Activated naive CD4-positive, alpha-beta T cell treated with anti-CD3 and anti-CD28 coated beads, Interleukin-2, amount 50 U/mL, for 24 hours (primary cell): Measurements from ENCODE around the gene CIROP.

Experiments used
- H3K27ac Mint-ChIP-seq: one replicate; pipeline ENCODE4 v1.8.0; 2021; ENCODE audit warnings: mild to moderate bottlenecking, mixed read lengths
- H3K27me3 Mint-ChIP-seq: one replicate; pipeline ENCODE4 v1.8.0; 2021; ENCODE audit warnings: mixed read lengths
- H3K36me3 Mint-ChIP-seq: one replicate; pipeline ENCODE4 v1.8.0; 2021; ENCODE audit warnings: mixed read lengths
- H3K4me1 Mint-ChIP-seq: one replicate; pipeline ENCODE4 v1.8.0; 2021; ENCODE audit warnings: mixed read lengths
- H3K4me3 Mint-ChIP-seq: one replicate; pipeline ENCODE4 v1.8.0; 2021; ENCODE audit warnings: mild to moderate bottlenecking, mixed read lengths
- H3K9me3 Mint-ChIP-seq: one replicate; pipeline ENCODE4 v1.8.0; 2021; ENCODE audit warnings: mixed read lengths

CIROP gene

GRCh38 chr14:23104591-23105347 lies at the start of gene CIROP:
TSS of gene CIROP (minus strand) at chr14:23104989. CDS start at chr14:23104920, 69 bp downstream.
- H3K4me1 Mint-ChIP-seq: peaks cover 1% of the 10 kb centered on the region
- no peak within 1 kb of the TSS for H3K4me3 Mint-ChIP-seq
- no peak within 1 kb of the TSS for H3K27ac Mint-ChIP-seq
- H3K9me3 Mint-ChIP-seq: no peaks in the 10 kb centered on the region
- no peaks in the 10 kb centered on the region for H3K36me3 Mint-ChIP-seq
- no peaks in the 10 kb centered on the region for H3K27me3 Mint-ChIP-seq

GRCh38 chr14:23153851-23154796 lies 49.3 kb upstream of the CIROP start:
- H3K27me3 Mint-ChIP-seq: no peaks in the 10 kb centered on the region
- H3K27ac Mint-ChIP-seq: peak overlapping the region; percentile 25
- no peaks in the 10 kb centered on the region for H3K9me3 Mint-ChIP-seq
- H3K4me3 Mint-ChIP-seq: peak overlapping the region; percentile 37
- H3K4me1 Mint-ChIP-seq: peaks cover 33% of the 10 kb centered on the region
- H3K36me3 Mint-ChIP-seq: no peaks in the 10 kb centered on the region

GRCh38 chr14:23151342-23151741 lies 46.6 kb upstream of the CIROP start:
- no peak overlapping the region for H3K4me3 Mint-ChIP-seq
- H3K27ac Mint-ChIP-seq: no peak overlapping the region
- H3K27me3 Mint-ChIP-seq: no peaks in the 10 kb centered on the region
- H3K36me3 Mint-ChIP-seq: no peaks in the 10 kb centered on the region
- no peaks in the 10 kb centered on the region for H3K9me3 Mint-ChIP-seq
- H3K4me1 Mint-ChIP-seq: peaks cover 30% of the 10 kb centered on the region

GRCh38 chr14:23149745-23150144 lies 45.0 kb upstream of the CIROP start:
- Mint-ChIP-seq H3K4me1 (peaks cover 18% of the 10 kb centered on the region), H3K9me3 (no peaks in the 10 kb centered on the region), H3K27me3 (peaks cover 2% of the 10 kb centered on the region), H3K27ac (no peak overlapping the region), H3K36me3 (peaks cover 1% of the 10 kb centered on the region), H3K4me3 (no peak overlapping the region)

- Mint-ChIP-seq H3K27me3 (peaks cover 2% of the 10 kb centered on the region), H3K4me3 (no peak overlapping the region), H3K9me3 (no peaks in the 10 kb centered on the region), H3K4me1 (peaks cover 8% of the 10 kb centered on the region), H3K36me3 (peaks cover 1% of the 10 kb centered on the region), H3K27ac (no peak overlapping the region)
Observed at GRCh38 chr14:23148591-23149249, 43.9 kb upstream of the CIROP start.

GRCh38 chr14:23147676-23148075 lies 42.9 kb upstream of the CIROP start:
- peaks cover 2% of the 10 kb centered on the region for H3K27me3 Mint-ChIP-seq
- no peaks in the 10 kb centered on the region for H3K9me3 Mint-ChIP-seq
- no peaks in the 10 kb centered on the region for H3K4me1 Mint-ChIP-seq
- H3K27ac Mint-ChIP-seq: no peak overlapping the region
- H3K4me3 Mint-ChIP-seq: no peak overlapping the region
- peaks cover 1% of the 10 kb centered on the region for H3K36me3 Mint-ChIP-seq

- H3K27me3 Mint-ChIP-seq: peaks cover 2% of the 10 kb centered on the region
- no peak overlapping the region for H3K4me3 Mint-ChIP-seq
- peaks cover 1% of the 10 kb centered on the region for H3K36me3 Mint-ChIP-seq
- no peak overlapping the region for H3K27ac Mint-ChIP-seq
- H3K4me1 Mint-ChIP-seq: no peaks in the 10 kb centered on the region
- H3K9me3 Mint-ChIP-seq: no peaks in the 10 kb centered on the region
Observed at GRCh38 chr14:23146980-23147379, 42.2 kb upstream of the CIROP start.

GRCh38 chr14:23146351-23146910 lies 41.6 kb upstream of the CIROP start:
- H3K4me1 Mint-ChIP-seq: no peaks in the 10 kb centered on the region
- peaks cover 1% of the 10 kb centered on the region for H3K36me3 Mint-ChIP-seq
- H3K4me3 Mint-ChIP-seq: no peak overlapping the region
- H3K9me3 Mint-ChIP-seq: no peaks in the 10 kb centered on the region
- H3K27me3 Mint-ChIP-seq: peaks cover 2% of the 10 kb centered on the region
- no peak overlapping the region for H3K27ac Mint-ChIP-seq

GRCh38 chr14:23145794-23146350 lies 41.1 kb upstream of the CIROP start:
- no peak overlapping the region for H3K27ac Mint-ChIP-seq
- peaks cover 2% of the 10 kb centered on the region for H3K27me3 Mint-ChIP-seq
- no peaks in the 10 kb centered on the region for H3K9me3 Mint-ChIP-seq
- peaks cover 1% of the 10 kb centered on the region for H3K36me3 Mint-ChIP-seq
- H3K4me1 Mint-ChIP-seq: no peaks in the 10 kb centered on the region
- no peak overlapping the region for H3K4me3 Mint-ChIP-seq

GRCh38 chr14:23143911-23144310 lies 39.1 kb upstream of the CIROP start:
- Mint-ChIP-seq H3K4me3 (no peak overlapping the region), H3K4me1 (no peaks in the 10 kb centered on the region), H3K36me3 (peaks cover 1% of the 10 kb centered on the region), H3K27ac (no peak overlapping the region), H3K9me3 (no peaks in the 10 kb centered on the region), H3K27me3 (peaks cover 2% of the 10 kb centered on the region)

GRCh38 chr14:23142826-23143225 lies 38.0 kb upstream of the CIROP start:
- H3K36me3 Mint-ChIP-seq: peaks cover 1% of the 10 kb centered on the region
- H3K9me3 Mint-ChIP-seq: no peaks in the 10 kb centered on the region
- peaks cover 2% of the 10 kb centered on the region for H3K27me3 Mint-ChIP-seq
- H3K4me1 Mint-ChIP-seq: no peaks in the 10 kb centered on the region
- no peak overlapping the region for H3K27ac Mint-ChIP-seq
- H3K4me3 Mint-ChIP-seq: no peak overlapping the region

GRCh38 chr14:23141706-23142444 lies 37.1 kb upstream of the CIROP start:
- Mint-ChIP-seq H3K4me3 (no peak overlapping the region), H3K9me3 (no peaks in the 10 kb centered on the region), H3K36me3 (peaks cover 1% of the 10 kb centered on the region), H3K27ac (no peak overlapping the region), H3K27me3 (peaks cover 2% of the 10 kb centered on the region), H3K4me1 (no peaks in the 10 kb centered on the region)

GRCh38 chr14:23140371-23140770 lies 35.6 kb upstream of the CIROP start:
- H3K27ac Mint-ChIP-seq: no peak overlapping the region
- H3K4me1 Mint-ChIP-seq: no peaks in the 10 kb centered on the region
- no peak overlapping the region for H3K4me3 Mint-ChIP-seq
- no peaks in the 10 kb centered on the region for H3K27me3 Mint-ChIP-seq
- no peaks in the 10 kb centered on the region for H3K9me3 Mint-ChIP-seq
- H3K36me3 Mint-ChIP-seq: no peaks in the 10 kb centered on the region

- no peak overlapping the region for H3K4me3 Mint-ChIP-seq
- no peaks in the 10 kb centered on the region for H3K36me3 Mint-ChIP-seq
- H3K27ac Mint-ChIP-seq: no peak overlapping the region
- H3K9me3 Mint-ChIP-seq: no peaks in the 10 kb centered on the region
- H3K27me3 Mint-ChIP-seq: no peaks in the 10 kb centered on the region
- no peaks in the 10 kb centered on the region for H3K4me1 Mint-ChIP-seq
Observed at GRCh38 chr14:23139874-23140273, 35.1 kb upstream of the CIROP start.
